CD4-positive, alpha-beta T cell treated with Interleukin-15 for 1 hour (primary cell): ENCODE measurements around the gene SREBF2.

Source experiments
- DNase-seq: peaks from one replicate; pipeline ENCODE4 v3.0.0-alpha.2; 2020

The SREBF2 gene

GRCh38 chr22:41909310-41910049 is 76.6 kb downstream of the SREBF2 start:
- no peak for DNase-seq

DNA sequence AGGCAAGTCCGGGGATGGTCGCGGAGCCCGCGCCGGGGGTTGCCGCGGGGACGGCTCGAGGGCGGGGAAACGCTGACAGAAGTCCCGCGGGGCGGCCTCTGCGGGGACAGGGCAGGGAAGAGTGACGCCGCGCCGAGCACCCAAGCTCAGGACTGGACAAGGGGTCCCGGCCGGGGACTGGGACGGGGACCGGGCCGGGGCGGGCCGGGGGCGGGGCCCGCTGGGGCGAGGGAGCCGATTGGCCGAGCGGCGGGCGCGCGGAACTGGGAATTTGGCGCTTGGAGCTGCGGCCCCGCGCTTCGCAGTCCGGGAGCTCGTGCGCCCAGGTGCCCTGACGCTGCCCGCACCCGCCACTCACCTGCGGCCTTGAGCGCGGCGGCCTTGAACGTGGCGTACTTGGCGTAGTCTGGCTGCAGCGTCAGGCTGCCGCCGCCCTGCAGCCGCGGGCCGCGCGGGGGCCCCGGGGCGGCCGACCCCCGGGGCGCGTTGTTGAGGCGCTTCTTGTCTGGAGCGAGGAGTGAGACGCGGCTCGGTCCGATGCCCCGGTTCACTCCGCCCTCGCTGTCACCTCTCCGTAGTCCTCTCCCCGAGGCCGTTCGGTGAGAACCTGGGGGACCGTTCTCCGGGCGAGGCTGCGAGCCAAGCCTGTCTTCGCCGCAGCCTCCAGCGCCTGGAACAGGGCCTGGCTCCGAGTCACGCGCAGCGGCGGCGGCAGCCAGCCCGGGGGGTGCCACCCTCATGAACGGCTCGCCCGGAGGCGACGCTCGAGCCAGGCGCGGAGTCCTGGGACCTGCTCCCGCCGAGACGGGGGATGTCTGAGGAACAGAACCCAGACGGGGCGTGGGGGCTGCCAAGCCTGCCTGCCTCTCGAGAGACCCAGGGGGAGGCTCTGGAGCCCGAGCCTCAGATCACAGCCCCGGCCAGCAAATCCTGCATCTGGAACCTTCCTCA is 77.4 kb downstream of the SREBF2 start:
- no peak for DNase-seq

DNA sequence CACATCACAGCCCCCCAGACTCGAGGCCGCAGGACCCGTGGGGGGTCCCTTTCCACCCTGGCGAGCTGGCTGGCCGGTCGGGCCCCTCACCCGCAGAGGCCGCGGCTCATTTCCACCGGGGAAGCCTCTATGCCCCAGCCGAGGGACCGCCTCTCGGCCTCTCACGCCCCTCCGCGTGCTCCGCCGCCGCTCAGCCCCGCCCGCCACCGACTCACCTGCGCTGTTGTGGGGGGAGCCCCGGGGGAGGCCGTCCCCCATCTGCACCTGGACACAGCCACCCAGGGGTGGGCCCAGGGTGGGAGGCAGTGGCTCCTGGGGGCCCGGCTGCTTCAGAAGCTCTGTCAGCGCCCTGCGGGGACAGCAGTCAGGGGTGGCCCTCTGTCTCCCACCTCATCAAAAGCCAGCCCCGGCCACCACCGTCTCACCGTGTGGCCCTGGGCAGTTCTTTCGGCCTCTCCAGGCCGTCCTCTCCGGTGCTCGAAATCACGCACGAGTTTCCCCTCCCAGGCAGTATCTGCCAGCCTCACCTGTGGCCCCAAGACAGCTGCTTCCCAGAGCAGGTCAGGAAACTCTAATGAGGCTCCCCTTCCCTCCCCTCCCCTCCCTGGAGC is 78.2 kb downstream of the SREBF2 start:
- no peak for DNase-seq

DNA sequence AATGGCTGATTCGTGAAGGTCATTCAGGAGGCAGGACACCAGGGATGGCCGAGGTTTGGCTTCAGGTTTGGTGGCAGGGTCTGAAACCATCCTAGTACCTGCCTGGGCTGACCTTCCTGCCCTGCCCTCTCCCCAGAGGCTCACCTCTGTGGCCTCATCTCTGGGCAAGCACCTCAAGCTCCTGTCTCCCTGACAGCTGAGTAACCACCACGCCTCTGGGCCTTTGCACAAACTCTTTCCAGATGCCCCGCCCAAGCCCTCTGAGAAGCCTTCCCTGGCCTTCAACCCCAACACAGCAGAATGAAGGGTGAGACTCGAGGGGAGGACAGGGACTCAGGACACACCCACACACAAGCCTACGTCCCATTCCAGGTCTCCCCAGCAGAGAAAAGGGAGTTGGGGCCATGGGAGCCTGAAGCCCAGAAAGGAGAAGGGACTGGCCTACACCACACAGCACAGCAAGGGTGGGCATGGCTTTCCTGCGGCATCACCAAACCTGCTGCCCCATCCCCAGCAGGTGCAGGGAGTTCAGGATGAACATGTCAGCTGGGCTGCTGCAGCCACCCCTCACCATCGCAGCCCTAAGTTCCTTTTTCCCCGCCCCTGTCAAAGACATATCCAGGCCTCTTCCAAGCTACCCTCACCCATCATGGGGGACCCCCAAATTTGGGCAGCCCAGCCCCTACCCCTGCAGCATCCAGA is 79.6 kb downstream of the SREBF2 start:
- no peak for DNase-seq

- no peak for DNase-seq
Measured at GRCh38 chr22:41913040-41913719, 80.3 kb downstream of the SREBF2 start.

DNA sequence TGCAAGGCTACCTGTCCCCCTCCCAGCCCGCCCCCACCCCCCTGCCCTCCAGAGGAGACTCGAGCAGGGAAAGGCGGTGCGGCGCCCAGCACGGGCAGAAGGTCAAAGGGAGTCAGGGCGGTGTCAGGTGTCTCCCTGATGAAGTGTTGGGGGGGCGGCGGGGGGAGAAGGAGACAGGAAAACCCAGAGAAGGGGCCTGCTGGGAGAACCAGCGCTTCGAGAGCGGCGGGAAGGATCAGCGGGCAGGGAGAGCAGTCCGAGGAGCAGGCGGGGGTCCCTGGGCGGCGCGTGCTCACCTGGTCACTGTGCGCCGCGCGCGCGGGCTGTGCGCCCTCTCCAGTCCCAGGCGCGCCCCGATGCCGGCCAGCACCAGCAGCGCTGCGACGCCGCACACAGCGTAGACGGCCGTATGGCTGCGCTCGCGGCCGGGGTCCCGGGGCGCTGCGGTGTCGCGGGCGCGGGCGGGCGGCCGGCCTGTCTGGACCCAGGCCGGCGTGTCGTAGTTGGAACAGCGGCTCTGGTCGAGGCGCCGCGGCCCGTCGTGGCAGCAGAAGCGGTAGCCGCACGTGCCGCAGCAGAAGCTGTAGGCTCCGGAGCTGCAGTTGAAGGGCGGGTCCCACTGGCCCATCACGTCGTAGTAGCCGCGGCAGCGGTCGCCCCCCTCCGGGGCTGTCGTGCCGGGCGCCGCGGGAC is 81.1 kb downstream of the SREBF2 start:
- DNase-seq = no peak

DNA sequence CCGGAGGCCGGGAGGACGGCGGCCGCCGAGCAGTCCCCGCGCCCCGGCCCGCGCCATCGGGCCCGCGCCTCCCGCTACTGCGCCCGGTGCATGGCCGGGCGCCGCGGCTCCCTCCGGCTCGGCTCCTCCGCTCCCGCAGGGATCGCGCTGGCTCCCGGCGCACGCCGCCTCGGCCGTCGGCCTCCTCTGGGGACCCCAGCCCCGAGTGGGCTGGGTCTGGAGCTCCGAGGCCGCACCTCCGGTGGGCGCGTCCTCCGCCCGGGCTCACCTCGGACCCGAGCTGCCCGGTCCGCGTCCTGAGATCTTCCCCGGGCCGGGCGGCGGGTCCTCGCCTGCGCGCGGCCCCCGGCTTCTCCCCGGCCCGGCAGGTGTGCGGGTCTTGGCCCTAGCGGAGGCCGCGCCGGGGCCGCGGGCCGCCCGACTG is 81.7 kb downstream of the SREBF2 start:
- DNase-seq = no peak

- peak; percentile 65 for DNase-seq
Measured at GRCh38 chr22:41915035-41915785, 82.3 kb downstream of the SREBF2 start, which contains the start of gene SHISA8. SHISA8 (minus strand) TSS chr22:41915074; CDS start chr22:41914667, 407 bp downstream.

GRCh38 chr22:41915786-41916493 is 83.0 kb downstream of the SREBF2 start:
- no peak for DNase-seq

GRCh38 chr22:41916745-41917358 is 83.9 kb downstream of the SREBF2 start:
- DNase-seq = no peak

DNA sequence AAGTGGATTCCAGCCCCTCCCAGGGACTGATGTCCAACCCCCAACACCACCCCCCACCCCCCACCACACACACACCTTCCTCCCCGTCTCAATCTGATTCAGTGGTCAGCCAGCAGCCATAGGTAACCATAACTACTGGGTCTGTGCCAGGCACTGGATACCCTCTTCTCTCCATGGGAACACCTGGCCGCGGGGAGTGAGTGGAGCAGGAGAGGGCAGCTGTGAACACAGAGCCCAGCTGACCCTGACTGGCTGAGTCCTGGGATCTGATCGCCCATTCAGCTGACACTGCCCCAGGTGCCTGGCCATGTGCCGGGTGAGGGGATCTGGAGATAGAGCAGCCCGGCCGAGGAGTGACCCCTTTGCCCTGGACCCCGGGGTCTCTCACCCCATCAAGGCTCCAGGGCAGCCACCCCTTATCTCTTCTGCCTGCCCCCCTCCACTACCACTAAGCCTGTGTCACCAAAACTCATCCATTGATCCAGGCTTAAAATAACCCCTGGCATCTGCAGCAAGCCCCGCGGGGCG is 84.5 kb downstream of the SREBF2 start:
- no peak for DNase-seq

GRCh38 chr22:41917903-41918791 is 85.2 kb downstream of the SREBF2 start:
- peak; percentile 48 for DNase-seq

DNA sequence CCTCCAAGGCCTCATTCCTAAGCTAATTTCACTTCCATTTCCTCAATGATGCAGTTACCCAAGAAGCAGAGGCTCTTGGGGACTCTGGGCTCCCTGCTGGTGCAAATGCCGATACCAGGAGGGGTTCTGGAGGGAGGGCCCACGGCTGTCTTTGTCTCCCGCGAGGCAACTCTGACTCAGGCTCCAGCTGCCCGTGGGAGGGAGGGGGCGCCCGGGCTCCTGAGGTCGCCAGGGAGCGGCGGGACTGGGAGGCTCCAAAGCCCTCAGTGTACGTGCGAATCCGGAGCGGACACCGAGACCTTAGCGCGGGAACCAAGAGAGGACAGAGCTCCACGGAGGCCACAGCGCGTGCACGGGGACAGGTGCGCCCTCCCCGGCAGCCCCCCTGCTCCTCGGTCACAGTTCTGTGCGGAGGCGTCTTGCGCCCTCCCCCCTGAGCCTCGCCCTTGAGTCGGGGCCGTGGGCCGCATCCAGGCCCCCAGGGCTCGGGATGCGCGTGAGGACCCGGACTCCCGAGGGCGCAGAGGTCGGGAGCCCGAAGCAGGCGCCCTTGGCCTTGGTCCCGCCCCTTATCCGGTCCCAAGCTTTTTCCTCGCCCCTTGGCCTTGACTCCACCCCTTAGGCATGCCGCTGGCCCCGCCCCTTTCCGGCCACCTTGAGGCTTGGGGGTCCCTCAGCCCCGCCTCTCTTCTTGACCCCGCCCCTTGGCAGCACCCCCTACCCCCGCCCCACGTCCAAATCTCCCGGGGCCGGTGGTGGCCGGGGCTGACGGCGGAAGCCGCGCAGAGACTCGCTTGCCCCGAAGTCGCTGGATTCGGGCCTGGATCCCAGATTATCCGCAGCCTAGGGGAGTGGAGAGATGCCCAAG is 86.7 kb downstream of the SREBF2 start:
- peak; percentile 78 for DNase-seq

GRCh38 chr22:41920271-41920976 is 87.5 kb downstream of the SREBF2 start:
- DNase-seq = peak; percentile 68

GRCh38 chr22:41922328-41922727 is 89.4 kb downstream of the SREBF2 start:
- DNase-seq = no peak

- no peak for DNase-seq
Measured at GRCh38 chr22:41922940-41923594, 90.2 kb downstream of the SREBF2 start.
